NOMO-1 treated with DMSO at 0.1 percent for 48 hours (cell line): ENCODE measurements around the gene GIT1.
A peak's percentile ranks its signal among the peaks of the same experiment; 100 is the strongest.

ENCODE experiments used
- DNase-seq: peaks from one replicate; lab custom pipeline; 2025; ENCODE audit not compliant: unreplicated experiment; lab: John Stamatoyannopoulos, UW

GIT1 gene

DNA sequence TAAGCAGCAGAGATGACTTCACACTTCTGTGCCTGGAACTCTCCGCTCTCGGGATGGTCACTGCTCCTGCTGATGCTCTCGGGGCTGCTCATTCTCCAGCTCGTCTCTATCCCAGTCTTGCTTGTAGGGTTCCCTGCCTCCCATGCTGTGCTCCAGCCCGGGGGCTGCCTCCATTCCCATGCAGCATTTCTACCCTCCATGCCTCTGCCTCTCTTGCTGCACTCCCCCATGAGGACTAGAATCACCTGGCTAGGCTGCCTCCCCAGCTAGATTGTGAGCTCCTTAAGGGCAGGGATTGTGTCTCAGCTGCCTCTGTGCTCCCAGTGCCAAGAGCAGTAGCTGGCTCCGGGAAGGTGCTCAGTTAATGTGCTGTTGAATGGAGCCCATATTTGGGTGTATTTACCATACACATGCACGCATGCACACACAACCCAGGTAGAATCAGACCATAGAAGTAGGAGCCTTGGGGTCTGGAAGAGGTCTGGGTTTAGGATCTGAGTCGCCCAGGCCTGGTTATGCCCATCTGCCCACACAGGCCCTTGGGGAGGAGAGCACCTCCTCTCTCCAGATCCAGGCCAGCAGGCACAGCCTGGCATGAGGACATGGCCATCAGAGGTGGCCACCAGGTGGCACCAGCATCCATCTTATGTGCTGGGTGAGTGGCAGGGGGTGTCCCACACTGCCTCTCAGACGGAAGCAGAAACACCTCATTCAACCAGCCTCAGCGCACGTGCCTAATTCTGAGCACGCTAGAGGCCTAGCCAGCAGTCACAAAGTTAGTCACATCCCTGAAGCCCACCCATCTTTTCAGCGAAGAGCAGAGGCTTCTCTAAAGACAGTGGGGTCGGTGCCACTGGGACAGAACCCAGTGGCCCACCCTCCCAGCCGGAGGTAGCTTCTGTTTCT is 9.3 kb downstream of the GIT1 start:
- peak; percentile 82 for DNase-seq

DNA sequence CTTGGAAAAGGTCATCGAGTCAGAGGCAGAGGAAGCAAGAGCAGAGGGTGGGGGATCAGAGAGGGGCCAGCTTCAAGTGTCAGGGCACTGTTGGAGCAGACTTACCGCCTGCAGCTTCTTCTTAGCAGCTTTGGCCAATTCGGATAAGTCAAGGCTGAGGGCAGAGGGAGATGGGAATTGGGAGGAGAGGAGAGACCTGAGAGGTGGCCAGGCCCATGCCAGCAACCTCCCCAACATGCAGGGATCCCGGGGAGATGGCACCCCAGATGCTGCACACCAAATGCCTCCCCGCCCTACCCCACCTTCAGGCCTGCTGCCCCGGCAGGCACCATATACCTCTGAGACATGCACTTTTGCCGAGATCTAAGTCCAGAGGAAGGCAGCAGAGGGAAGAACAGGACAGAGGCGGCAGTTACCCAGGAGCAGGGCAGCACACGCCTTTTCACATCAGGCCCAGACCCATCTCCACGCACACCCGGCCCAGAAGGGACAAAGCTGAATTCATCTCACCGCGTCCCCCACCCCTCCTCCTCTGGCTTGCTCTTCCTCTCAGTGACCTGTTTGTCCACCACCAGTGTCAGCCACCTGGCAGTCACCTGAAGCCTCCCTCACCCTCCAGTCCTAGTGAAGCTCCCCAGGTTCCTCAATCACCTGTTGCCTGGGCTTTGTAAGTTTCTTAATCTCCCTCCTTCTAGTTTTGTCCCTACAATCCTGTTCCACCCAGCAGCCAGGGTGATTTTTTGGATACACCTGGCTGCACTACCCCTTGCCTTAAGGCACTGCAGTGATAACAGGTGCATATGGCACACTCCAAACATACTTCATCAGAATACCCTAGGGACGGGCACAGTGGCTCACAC is 10.6 kb downstream of the GIT1 start:
- no peak for DNase-seq

GRCh38 chr17:29577385-29578211 is 11.8 kb downstream of the GIT1 start:
- no peak for DNase-seq

GRCh38 chr17:29577001-29577370 is 12.5 kb downstream of the GIT1 start:
- DNase-seq: no peak

- DNase-seq: no peak
These were observed 13.0 kb downstream of the GIT1 start for GRCh38 chr17:29576214-29577000.

- no peak for DNase-seq
These were observed 13.8 kb downstream of the GIT1 start for GRCh38 chr17:29575511-29576213.

- no peak for DNase-seq
These were observed 14.5 kb downstream of the GIT1 start for GRCh38 chr17:29574732-29575510.

DNA sequence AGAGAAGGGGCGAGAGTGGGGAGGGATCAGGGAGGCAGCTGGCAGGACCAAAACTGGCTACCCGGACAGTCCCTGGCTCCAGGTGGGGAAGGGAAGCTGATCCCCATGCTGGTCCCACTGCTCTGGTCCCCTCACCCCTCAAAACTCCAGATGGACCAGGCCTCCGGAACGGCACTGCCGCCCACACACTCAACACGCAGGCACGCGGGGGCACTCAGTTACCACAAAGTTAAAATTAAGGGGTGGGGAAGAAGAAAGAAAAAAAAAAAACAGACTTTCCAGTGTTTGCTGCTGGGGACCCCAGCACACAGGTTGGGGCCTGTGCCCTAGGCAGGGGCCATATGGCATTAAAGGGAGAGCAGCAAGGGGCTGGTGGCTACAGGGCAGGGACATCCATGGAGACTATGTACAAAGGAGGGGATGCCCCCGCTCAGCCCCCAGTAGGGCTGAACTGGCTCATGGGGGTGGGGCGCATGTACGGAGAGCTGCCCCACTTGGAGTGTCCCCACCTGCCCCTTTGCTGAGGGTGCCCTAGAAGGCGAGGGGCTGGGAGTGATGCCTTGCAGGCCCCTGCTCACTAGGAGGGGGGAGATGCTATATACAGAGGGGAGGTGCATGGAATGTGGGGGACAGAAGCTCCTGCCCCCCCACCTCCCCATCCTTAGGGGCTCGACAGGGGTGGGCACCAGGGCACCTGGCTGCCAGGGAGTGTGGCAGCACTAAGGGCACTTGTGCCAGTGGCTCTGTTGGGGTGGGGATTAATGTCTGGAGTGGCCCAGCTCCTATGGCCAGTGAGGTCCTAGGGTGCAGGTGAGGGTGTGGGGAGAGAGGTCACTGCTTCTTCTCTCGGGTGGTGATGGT is 15.3 kb downstream of the GIT1 start:
- DNase-seq: no peak

DNA sequence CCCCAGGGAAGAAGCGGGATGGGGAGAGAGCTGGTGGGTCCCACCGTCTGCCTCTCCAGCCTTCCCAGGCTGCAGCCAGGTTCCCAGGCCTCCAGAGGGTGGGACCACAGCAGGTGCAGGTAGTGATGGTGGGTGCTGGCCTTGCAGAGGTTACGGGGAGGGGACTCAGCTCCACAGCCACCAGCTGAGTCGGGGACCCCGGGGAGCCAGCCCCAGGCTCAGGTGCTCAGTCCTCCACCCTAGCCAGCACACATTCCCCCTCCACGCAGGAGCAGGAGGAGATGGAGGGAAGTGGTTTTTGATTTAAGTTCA is 15.9 kb downstream of the GIT1 start:
- no peak for DNase-seq

- no peak for DNase-seq
These were observed 16.5 kb downstream of the GIT1 start for GRCh38 chr17:29572691-29573557.

DNA sequence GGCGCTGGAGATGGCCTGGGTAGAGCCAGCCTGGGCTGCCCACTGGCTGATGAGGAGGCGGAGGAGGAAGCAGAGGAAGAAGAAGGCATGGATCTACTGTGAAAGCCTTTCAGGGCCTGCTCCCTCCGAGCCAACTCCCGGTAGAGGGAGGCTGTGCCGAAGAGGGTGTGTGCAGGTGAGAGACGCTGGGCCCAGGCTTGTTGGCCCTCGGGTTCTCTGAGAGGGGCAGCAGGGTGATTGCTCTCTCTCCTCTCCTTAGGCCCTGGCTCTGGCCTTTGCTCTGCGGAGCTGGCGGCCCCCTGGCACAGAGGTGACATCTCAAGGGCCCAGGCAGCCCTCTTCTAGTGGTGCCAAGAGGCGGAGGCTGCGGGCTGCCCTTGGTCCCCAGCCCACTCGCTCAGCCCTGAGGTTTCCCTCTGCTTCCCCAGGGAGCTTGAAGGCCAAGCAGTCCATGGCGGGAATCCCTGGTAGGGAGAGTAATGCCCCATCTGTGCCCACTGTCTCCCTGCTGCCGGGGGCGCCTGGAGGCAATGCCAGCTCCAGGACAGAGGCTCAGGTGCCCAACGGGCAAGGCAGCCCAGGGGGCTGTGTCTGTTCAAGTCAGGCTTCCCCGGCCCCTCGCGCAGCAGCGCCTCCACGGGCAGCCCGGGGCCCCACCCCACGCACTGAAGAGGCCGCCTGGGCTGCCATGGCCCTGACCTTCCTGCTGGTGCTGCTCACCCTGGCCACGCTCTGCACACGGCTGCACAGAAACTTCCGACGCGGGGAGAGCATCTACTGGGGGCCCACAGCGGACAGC is 17.4 kb downstream of the GIT1 start:
- DNase-seq: no peak

- no peak for DNase-seq
These were observed 18.0 kb downstream of the GIT1 start for GRCh38 chr17:29571486-29571882.

- no peak for DNase-seq
These were observed 18.9 kb downstream of the GIT1 start for GRCh38 chr17:29570521-29570920.

DNA sequence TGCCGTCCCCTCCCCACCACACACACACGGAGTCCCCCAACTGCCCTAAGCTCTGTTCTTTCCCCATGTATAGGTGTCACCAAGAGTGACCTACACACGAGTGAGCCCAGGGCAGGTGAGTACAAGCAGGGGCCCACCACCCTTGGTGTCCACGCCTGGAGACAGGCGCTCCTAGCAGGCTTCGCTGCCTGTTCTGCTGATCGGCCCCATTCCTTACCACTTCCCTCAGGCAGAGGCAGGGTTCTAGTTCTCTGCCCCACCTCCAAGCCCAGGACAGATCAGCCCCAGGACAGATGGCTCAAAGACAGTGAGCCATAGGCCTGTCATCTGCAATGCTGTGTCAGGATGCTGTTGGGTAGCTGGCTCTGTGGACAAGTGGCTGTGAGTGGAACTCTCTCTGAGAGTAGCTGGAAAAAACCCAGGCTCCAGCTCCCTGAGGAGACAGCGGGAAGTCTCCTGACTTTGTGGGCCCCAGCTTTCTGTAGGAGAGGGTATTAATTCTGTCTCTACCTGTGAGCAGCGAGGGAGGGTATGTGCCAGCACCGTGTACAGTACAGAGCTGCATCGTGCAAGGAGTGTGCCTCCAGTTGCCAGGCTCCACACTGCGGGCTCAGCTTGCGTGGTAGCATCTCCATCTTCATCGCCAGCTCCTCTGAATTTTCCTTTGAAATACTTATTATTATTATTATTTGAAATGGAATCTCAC is 20.1 kb downstream of the GIT1 start:
- no peak for DNase-seq

- peak; percentile 74 for DNase-seq
These were observed 20.9 kb downstream of the GIT1 start, which contains the start of gene TP53I13 for GRCh38 chr17:29568331-29569244. Gene TP53I13 (plus strand): TSS chr17:29568701. CDS start chr17:29568759, 58 bp downstream.
